SK-N-SH (cell line): ENCODE data around the gene GIPC2. TPM values are rescaled to one million over a fixed set of nuclear protein-coding genes. Genes with fewer than 3 reads are reported as not detected.
A peak's percentile ranks its signal among the peaks of the same experiment; 100 is the strongest.

Source experiments
- CTCF ChIA-PET: fragments of 300-600, 350-600 bp; formaldehyde crosslinking; extraction: SDS; loops from one replicate; lab custom pipeline; 2021; lab: Yijun Ruan, JAX
- POLR2A ChIA-PET: fragments of 350-600 bp; sonication (Branson Sonifier 250); formaldehyde crosslinking; extraction: SDS; loops from one replicate; lab custom pipeline; 2020; ENCODE audit warnings: antibody characterized with exemption, inconsistent platforms; lab: Yijun Ruan, JAX
- DNase-seq: peaks from one replicate; pipeline ENCODE4 v3.0.0; 2012
- H2AFZ ChIP-seq: fragments of 200-600 bp; sonication (generic); 2 replicates; pipeline ENCODE4 v1.8.1; 2016; ENCODE audit warnings: antibody characterized with exemption, mild to moderate bottlenecking, low read depth
- H3F3A ChIP-seq: fragments of 200-600 bp; sonication (generic); replicated peaks from 2 replicates; pipeline ENCODE3; 2016; ENCODE audit warnings: antibody characterized with exemption, mild to moderate bottlenecking; ENCODE audit not compliant: insufficient read depth
- H3K27ac ChIP-seq, 2 experiments: fragments of 200-500 bp in 1 of 2; fragments of 200-600 bp in 1 of 2; sonication (Bioruptor generic) in 1 of 2; sonication (generic), shearing (Covaris generic) in 1 of 2; 2 replicates each; pipeline versions ENCODE4 v1.5.1 to v1.6.1; 2014 to 2016; ENCODE audit warnings: low read depth in 2 of 2, inconsistent platforms in 1 of 2, low read length in 1 of 2, mild to moderate bottlenecking in 1 of 2, mixed read lengths in 1 of 2
- H3K27me3 ChIP-seq: fragments of 200-600 bp; sonication (generic), shearing (Covaris generic); 2 replicates; pipeline ENCODE4 v1.6.1; 2016; ENCODE audit warnings: mixed run types; ENCODE audit not compliant: insufficient read depth
- H3K36me3 ChIP-seq, 2 experiments: fragments of 200-500 bp in 1 of 2; fragments of 200-600 bp in 1 of 2; sonication (Bioruptor generic) in 1 of 2; sonication (generic) in 1 of 2; replicated peaks in 1 of 2; 2 replicates each; pipeline versions ENCODE3 to v1.5.1; 2014 to 2016; ENCODE audit warnings: low read length in 1 of 2, mild to moderate bottlenecking in 1 of 2; ENCODE audit not compliant: insufficient read depth in 2 of 2, control insufficient read depth in 1 of 2
- H3K4me1 ChIP-seq, 2 experiments: fragments of 200-500 bp in 1 of 2; fragments of 200-600 bp in 1 of 2; sonication (Bioruptor generic) in 1 of 2; sonication (generic), shearing (Covaris generic) in 1 of 2; 2 replicates each; pipeline versions ENCODE4 v1.5.1 to v1.6.1; 2014 to 2016; ENCODE audit warnings: low read depth in 1 of 2, low read length in 1 of 2, mixed run types in 1 of 2; ENCODE audit not compliant: insufficient read depth in 2 of 2, control insufficient read depth in 1 of 2
- H3K4me2 ChIP-seq: fragments of 200-600 bp; sonication (generic), shearing (Covaris generic); 2 replicates; pipeline ENCODE4 v1.6.1; 2017; ENCODE audit warnings: mixed run types
- H3K4me3 ChIP-seq, 2 experiments: fragments of 200-500 bp in 1 of 2; fragments of 200-600 bp in 1 of 2; sonication (Bioruptor generic) in 1 of 2; sonication (generic), shearing (Covaris generic) in 1 of 2; 2 replicates each; pipeline versions ENCODE4 v1.5.1 to v1.8.1; 2014 to 2016; ENCODE audit warnings: low read depth in 2 of 2, inconsistent platforms in 1 of 2, low read length in 1 of 2, mild to moderate bottlenecking in 1 of 2, mixed read lengths in 1 of 2, moderate library complexity in 1 of 2
- H3K79me2 ChIP-seq: fragments of 200-600 bp; sonication (generic); 2 replicates; pipeline ENCODE4 v1.8.1; 2017; ENCODE audit warnings: mild to moderate bottlenecking; ENCODE audit not compliant: insufficient read depth
- H3K9ac ChIP-seq: fragments of 200-600 bp; sonication (generic); 2 replicates; pipeline ENCODE4 v1.6.1; 2017; ENCODE audit warnings: mixed run types
- H3K9me2 ChIP-seq: fragments of 200-600 bp; sonication (generic); 2 replicates; pipeline ENCODE4 v1.6.1; 2017; ENCODE audit warnings: mixed run types
- H3K9me3 ChIP-seq: fragments of 200-600 bp; sonication (generic); 2 replicates; pipeline ENCODE4 v1.6.1; 2017; ENCODE audit warnings: mixed run types, mild to moderate bottlenecking, moderate library complexity
- H4K20me1 ChIP-seq: fragments of 200-600 bp; sonication (generic); 2 replicates; pipeline ENCODE4 v1.6.1; 2017; ENCODE audit warnings: mild to moderate bottlenecking, mixed run types; ENCODE audit not compliant: insufficient read depth
- CHD2 ChIP-seq: fragments of 150-350 bp; IDR thresholded peaks from 2 replicates; pipeline ENCODE4 v1.6.1; 2018; ENCODE audit warnings: low read length; ENCODE audit not compliant: partially characterized antibody
- ELF1 ChIP-seq: IDR thresholded peaks from 2 replicates; pipeline ENCODE4 v1.4.0; 2012
- FOXM1 ChIP-seq: IDR thresholded peaks from 2 replicates; pipeline ENCODE4 v1.4.0; 2012; ENCODE audit warnings: low read depth, mild to moderate bottlenecking
- MEF2A ChIP-seq: IDR thresholded peaks from 2 replicates; pipeline ENCODE4 v1.4.0; 2012; ENCODE audit warnings: low read depth, borderline replicate concordance
- NRF1 ChIP-seq: IDR thresholded peaks from 2 replicates; pipeline ENCODE4 v1.6.1; 2012; ENCODE audit warnings: low read depth, mild to moderate bottlenecking, low read length
- SMC3 ChIP-seq: IDR thresholded peaks from 2 replicates; pipeline ENCODE4 v1.6.1; 2012; ENCODE audit warnings: low read depth, low read length, improper control_type of control experiment
- YY1 ChIP-seq: IDR thresholded peaks from 2 replicates; pipeline ENCODE4 v1.4.0; 2012; ENCODE audit warnings: low read depth, mild to moderate bottlenecking
- WGBS: methylation state at CpG from one replicate; pipeline ENCODE4 v1.1.6; 2017; ENCODE audit warnings: low lambda C conversion rate; 5-methylcytosine and 5-hydroxymethylcytosine counted together
- polyA plus RNA-seq, 3 experiments: library from polyadenylated mRNA; depleted of rRNA; stranded (reverse); fragments of >200 nt; gene quantifications; 2 replicates each; pipeline ENCODE4 v1.2.3, GENCODE V29; 2012
- TF ChIP-seq, protein P1 (sequence below): IDR thresholded peaks from 2 replicates; pipeline ENCODE4; 2012
- TF ChIP-seq, protein P2 (sequence below): IDR thresholded peaks from 2 replicates; pipeline ENCODE4 v1.4.0; 2012; ENCODE audit warnings: low read depth

Gene GIPC2, protein sequence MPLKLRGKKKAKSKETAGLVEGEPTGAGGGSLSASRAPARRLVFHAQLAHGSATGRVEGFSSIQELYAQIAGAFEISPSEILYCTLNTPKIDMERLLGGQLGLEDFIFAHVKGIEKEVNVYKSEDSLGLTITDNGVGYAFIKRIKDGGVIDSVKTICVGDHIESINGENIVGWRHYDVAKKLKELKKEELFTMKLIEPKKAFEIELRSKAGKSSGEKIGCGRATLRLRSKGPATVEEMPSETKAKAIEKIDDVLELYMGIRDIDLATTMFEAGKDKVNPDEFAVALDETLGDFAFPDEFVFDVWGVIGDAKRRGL
- 0.02 TPM in 1 of 2 replicates, not detected in the other for polyA plus RNA-seq (2012; rRNA removed)
- polyA plus RNA-seq (2012; cell fraction: cytosol; rRNA removed) = 0.04 TPM in 2 replicates
- not detected in 2 replicates for polyA plus RNA-seq (2012; cell fraction: nucleus; rRNA removed)

DNA sequence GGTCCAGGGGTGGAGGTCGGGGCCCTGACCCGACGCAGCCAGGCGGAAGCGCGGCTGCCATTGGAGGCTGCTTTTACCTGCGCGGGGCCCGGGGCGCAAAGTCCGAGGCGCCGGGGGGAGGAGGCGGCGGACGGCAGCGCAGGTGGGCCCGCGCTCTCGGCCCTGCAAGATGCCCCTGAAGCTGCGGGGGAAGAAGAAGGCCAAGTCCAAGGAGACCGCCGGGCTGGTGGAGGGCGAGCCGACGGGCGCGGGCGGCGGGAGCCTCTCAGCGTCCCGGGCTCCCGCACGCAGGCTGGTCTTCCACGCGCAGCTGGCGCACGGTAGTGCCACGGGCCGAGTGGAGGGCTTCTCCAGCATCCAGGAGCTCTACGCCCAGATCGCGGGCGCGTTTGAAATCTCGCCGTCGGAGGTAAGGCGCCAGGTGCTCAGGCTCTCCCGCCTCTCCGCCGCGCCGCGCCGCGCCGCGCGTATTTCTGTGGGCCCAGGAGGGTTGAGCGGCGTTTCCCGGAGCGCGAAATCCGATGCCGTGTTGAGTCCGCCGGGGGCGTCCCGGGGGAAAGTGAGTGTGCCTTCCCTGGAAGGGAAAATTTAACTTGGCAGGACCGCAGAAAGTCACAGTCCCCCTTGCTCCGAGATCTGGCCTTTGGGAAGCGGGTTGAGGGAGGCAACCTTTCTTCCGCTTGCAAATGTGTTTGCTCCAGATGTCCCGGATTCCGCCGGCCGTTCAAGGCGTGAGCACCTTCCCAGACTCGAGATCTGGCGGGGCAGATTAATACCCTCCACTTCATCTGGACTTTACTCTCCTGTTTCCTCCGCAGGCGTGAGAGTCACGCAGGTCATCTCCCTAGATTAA lies at the start of gene GIPC2:
TSS of gene GIPC2 (plus strand) at position 41 of the 853 bp plus-strand sequence. CDS start at position 170, 129 bp downstream.
- peak within 1 kb of the TSS in 1 of 2 experiments; percentile 36; a peak in 2 of 4 replicates for H3K4me3 ChIP-seq
- H3K4me1 ChIP-seq = no peaks in the 10 kb centered on the region; a peak in 1 of 4 replicates
- H2AFZ ChIP-seq = 0 out of 2 replicates have a peak within 1 kb of the TSS, but pooled peaks have one; percentile 59
- no peak within 1 kb of the TSS for H3K9ac ChIP-seq
- POLR2A ChIA-PET = no interaction called here
- no peaks in the 10 kb centered on the region for H3K9me3 ChIP-seq
- peak; percentile 69 for DNase-seq
- no peaks in the 10 kb centered on the region for H3K79me2 ChIP-seq
- H3K27ac ChIP-seq = no peak within 1 kb of the TSS
- H3K27me3 ChIP-seq = no peaks in the 10 kb centered on the region
- 34% methylated on average over 23 of the region's 85 CpGs for WGBS
- H4K20me1 ChIP-seq = no peaks in the 10 kb centered on the region
- peak within 1 kb of the TSS; percentile 41 for H3K4me2 ChIP-seq
- CTCF ChIA-PET = interaction anchor here (0.7 kb wide), 1 partner anchor 11 kb away, joined by 3 read pairs; no protein-coding TSS in a partner anchor
- H3F3A ChIP-seq = no peaks in the 10 kb centered on the region
- TF ChIP-seq FOXM1 = no peak
- TF ChIP-seq, protein P1, sequence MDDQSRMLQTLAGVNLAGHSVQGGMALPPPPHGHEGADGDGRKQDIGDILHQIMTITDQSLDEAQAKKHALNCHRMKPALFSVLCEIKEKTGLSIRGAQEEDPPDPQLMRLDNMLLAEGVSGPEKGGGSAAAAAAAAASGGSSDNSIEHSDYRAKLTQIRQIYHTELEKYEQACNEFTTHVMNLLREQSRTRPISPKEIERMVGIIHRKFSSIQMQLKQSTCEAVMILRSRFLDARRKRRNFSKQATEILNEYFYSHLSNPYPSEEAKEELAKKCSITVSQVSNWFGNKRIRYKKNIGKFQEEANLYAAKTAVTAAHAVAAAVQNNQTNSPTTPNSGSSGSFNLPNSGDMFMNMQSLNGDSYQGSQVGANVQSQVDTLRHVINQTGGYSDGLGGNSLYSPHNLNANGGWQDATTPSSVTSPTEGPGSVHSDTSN = no peak
- TF ChIP-seq, protein P2, sequence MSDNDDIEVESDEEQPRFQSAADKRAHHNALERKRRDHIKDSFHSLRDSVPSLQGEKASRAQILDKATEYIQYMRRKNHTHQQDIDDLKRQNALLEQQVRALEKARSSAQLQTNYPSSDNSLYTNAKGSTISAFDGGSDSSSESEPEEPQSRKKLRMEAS = peak; percentile 20; the same call in 1 of the 2 replicates
- H3K36me3 ChIP-seq = no peaks in the 10 kb centered on the region
- H3K9me2 ChIP-seq = no peaks in the 10 kb centered on the region

DNA sequence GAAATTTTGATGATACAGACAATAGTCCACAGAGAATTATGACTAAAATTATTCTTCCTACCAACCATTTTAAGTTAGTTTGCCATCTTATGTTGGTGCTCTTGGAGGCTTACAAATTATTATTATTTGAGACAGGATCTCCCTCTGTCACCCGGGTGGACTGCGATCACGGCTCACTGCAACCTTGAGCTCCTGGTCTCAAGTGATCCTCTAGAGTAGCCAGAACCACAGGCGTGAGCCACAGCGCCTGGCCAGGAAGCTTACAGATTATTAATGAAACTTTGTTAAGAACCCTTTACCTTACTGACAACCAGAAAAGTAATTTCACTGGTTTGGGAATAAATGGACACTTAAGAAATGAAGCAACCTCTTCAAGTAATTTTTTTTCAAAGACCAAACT lies 49.0 kb upstream of the GIPC2 start:
- Histone ChIP-seq H3K4me3 (no peak overlapping the region), H3F3A (peaks cover 10% of the 10 kb centered on the region), H3K4me2 (no peak overlapping the region), H3K79me2 (peaks cover 54% of the 10 kb centered on the region), H3K27ac (no peak overlapping the region), H2AFZ (no peak overlapping the region), H3K9ac (no peak overlapping the region), H3K36me3 (peaks cover 0 to 23% of the 10 kb centered on the region in 2 experiments), H3K4me1 (no peaks in the 10 kb centered on the region), H4K20me1 (no peaks in the 10 kb centered on the region), H3K9me3 (no peaks in the 10 kb centered on the region), H3K27me3 (no peaks in the 10 kb centered on the region), H3K9me2 (no peaks in the 10 kb centered on the region)
- ChIA-PET POLR2A (no interaction called here), CTCF (no interaction called here)
- TF ChIP-seq ELF1 = no peak
- no peak for TF ChIP-seq NRF1
- no peak for TF ChIP-seq MEF2A
- TF ChIP-seq FOXM1 = no peak
- TF ChIP-seq SMC3 = no peak
- no peak for TF ChIP-seq CHD2
- no peak for TF ChIP-seq YY1
- DNase-seq = no peak
- 98% methylated on average over 5 of the region's 5 CpGs for WGBS
